Inferior parietal cortex (tissue), 1 donor: ENCODE measurements around the gene POGLUT3.

Experiments
- DNase-seq: peaks from one replicate; pipeline ENCODE4 v3.0.0-alpha.2; 2016; ENCODE audit errors: extremely low spot score

The POGLUT3 gene

DNA sequence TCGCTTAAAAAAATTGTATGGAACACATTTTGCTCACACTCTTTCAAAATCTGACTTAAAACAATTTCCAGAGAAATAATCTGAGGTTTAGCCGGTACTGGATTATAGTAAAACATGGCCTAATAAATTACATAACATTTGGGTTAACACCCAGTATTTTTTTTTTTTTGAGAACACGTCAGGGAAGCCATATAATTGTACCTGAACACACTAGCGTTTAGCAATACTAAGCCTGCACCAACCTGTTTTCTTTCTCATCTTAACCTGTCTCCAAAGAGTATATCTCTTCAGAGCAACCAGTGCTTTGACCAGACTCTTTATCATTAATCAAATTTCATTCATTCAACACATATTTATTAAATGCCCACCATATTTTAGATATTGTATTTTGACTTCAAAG is 2.0 kb upstream of the POGLUT3 start:
- DNase-seq = no peak

DNA sequence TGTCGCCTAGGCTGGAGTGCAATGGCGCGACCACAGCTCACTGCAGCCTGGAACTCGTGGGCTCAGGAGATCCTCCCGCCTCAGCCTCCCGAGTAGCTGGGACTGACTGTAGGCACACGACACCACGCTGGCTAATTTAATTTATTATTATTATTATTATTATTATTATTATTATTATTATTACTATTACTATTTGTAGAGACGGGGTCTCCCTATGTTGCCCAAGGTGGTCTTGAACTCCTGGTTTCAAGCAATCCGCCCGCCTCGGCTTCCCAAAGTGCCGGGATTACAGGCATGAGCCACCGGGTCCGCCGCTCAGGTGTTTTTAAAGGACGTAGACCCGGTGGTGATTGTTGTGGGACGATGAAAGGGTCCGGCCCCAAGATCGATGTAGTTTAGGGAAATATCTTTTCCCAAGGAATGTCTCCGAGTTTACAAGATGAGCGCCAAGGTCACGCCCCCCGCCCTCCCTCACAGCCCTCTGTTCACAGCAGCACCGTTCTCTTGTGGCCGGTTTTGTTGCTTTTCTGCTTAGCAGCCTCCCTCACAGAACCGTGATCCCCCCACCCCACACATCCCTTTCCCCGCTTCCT is 728 bp upstream of the POGLUT3 start:
- DNase-seq = no peak

DNA sequence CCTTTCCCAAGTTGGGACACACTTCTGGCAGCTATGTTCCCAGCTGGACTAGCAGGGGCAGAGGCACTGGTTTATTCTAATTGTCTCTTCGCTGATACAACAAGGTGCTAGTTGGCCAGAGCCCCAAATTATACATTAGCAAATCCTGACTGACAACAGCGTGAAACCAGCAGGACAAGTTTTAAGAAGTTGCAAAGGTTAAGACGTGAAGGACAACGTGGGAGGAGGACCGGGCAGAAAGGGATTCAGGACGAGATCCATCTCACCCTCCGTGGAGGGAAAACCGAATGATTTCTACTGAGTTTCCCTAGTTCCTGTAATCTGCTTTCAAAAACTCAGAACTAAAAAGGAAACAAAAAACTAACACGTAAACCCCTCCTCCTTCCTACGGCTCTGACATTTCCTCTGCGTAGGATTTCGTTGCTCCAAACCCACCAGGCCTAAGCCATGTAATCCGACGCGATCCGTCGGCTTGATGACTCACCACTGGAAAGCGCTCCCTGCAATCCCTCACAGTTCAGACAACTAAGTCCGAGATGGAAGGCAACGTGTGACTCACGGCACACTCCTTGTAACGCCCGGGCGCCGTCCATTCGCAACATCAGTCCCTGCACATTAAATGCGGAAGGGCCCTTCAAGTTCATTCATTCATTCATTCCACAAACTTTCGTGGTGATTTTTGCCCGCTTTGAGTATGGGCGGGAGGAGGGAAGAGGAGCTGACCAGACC is 703 bp downstream of the POGLUT3 start:
- peak; percentile 77 for DNase-seq

DNA sequence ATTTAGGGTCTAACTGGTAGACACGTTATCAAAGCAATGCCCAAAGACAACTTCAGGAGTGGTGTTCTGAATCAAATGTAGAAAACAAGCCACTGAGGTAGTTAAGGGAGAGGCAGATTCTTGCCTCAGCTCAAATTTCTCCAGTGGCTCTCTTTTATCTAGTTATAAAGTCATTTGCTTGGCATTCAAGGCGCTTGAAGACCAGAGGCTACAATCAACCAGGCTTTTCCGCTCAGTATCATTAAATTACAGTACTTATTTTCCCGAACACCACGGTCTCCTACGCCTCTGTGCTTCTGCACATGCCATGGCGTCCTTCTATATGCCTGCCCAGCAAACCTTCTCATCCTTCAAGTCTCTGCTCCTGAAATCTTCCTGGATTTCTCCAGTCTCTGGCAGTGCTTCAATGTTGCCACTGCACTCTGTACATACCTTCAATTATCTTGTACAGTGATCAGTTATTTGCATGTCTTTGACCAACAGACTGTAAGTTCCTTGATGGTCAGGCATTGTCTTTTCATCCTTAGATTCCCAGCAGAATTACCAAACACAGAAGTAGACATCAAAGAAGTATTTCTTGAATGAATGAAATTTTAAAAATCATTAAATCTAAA is 1.4 kb downstream of the POGLUT3 start:
- DNase-seq = peak; percentile 13

GRCh38 chr11:108495326-108495725 is 2.9 kb downstream of the POGLUT3 start:
- no peak for DNase-seq

GRCh38 chr11:108494182-108494581 is 4.0 kb downstream of the POGLUT3 start:
- no peak for DNase-seq

GRCh38 chr11:108491936-108492335 is 6.2 kb downstream of the POGLUT3 start:
- no peak for DNase-seq

- no peak for DNase-seq
These were observed 11.4 kb downstream of the POGLUT3 start for GRCh38 chr11:108486828-108487227.

GRCh38 chr11:108486331-108486730 is 11.9 kb downstream of the POGLUT3 start:
- no peak for DNase-seq

DNA sequence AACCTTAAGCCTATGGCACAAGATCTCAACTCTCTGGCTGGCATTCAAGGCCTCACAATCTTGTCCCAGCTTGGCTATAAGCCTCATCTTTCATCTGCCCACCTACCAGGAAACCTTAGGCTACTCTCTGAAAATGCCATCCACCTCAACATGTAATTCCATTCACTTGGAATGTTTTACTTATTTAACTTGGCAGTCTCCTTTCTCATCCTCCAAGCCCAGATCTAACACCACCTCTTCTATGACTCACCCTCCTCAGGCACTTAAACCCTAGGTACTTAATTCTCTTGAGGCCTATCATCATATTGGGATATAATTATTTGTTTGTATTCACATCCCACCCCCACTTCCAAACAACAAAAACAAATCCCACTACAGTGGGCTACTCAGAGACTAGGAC is 15.0 kb downstream of the POGLUT3 start:
- DNase-seq = no peak

- DNase-seq = no peak
These were observed 23.3 kb downstream of the POGLUT3 start for GRCh38 chr11:108474664-108475463.

GRCh38 chr11:108472681-108473080 is 25.5 kb downstream of the POGLUT3 start:
- DNase-seq = no peak

DNA sequence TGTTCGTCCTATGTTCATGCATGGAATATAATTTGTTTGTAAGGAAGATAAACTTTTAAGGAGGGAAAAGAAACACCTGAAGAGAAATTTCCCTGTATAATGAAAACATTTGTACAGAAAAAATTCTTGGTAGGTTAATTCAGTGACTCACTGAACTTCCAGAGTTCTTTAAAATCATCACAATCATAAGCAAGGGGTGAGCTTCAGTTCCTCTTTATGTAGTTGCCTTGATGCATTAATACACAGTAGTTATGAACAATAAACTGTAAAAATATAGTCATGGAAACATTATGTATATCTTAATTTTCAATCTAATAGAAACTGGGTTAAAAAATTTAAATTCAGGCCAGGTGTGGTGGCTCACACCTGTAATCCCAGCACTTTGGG is 29.7 kb downstream of the POGLUT3 start:
- DNase-seq = no peak

GRCh38 chr11:108467091-108467823 is 30.9 kb downstream of the POGLUT3 start, which contains the start of gene C11orf65:
Gene C11orf65 (minus strand): TSS chr11:108467529. CDS start chr11:108461559, 5,970 bp downstream.
- DNase-seq = peak; percentile 98

GRCh38 chr11:108466405-108466804 is 31.8 kb downstream of the POGLUT3 start:
- DNase-seq = no peak

GRCh38 chr11:108453207-108453835 is 44.9 kb downstream of the POGLUT3 start:
- DNase-seq = no peak
